GM23338 (cell line): Measurements from ENCODE around the gene BRDT. TPM values are rescaled to one million over a fixed set of nuclear protein-coding genes. Genes with fewer than 3 reads are reported as not detected.

Source experiments
- ATAC-seq: fragments of 200-7000 bp; cut with Tn5 transposase; 3 replicates; pipeline ENCODE4 v1.9.1; 2020
- DNase-seq: peaks from one replicate; pipeline ENCODE4 v3.0.0-alpha.2; 2015; ENCODE audit warnings: low spot score
- H2AFZ ChIP-seq: fragments of 200-600 bp; sonication (generic); 2 replicates; pipeline ENCODE4 v1.8.0; 2016; ENCODE audit warnings: antibody characterized with exemption, mild to moderate bottlenecking, moderate library complexity
- H3F3A ChIP-seq: fragments of 200-600 bp; sonication (generic); replicated peaks from 2 replicates; pipeline ENCODE4 v1.8.0; 2017; ENCODE audit warnings: antibody characterized with exemption, mixed run types, low read depth
- H3K27ac ChIP-seq: fragments of 200-600 bp; sonication (generic); 2 replicates; pipeline ENCODE4 v1.6.1; 2016; ENCODE audit warnings: low read depth
- H3K27me3 ChIP-seq: fragments of 200-600 bp; sonication (generic); 2 replicates; pipeline ENCODE4 v1.8.0; 2016; ENCODE audit warnings: mild to moderate bottlenecking, mixed run types, moderate library complexity; ENCODE audit not compliant: insufficient read depth
- H3K36me3 ChIP-seq: fragments of 200-600 bp; sonication (generic); 2 replicates; pipeline ENCODE4 v1.8.0; 2016; ENCODE audit warnings: mild to moderate bottlenecking; ENCODE audit not compliant: insufficient read depth
- H3K4me1 ChIP-seq: fragments of 200-600 bp; sonication (generic); 2 replicates; pipeline ENCODE4 v1.8.0; 2016; ENCODE audit warnings: mild to moderate bottlenecking, moderate library complexity; ENCODE audit not compliant: insufficient read depth
- H3K4me2 ChIP-seq: fragments of 200-600 bp; sonication (generic); 2 replicates; pipeline ENCODE4 v1.7.1; 2017; ENCODE audit warnings: mixed run types
- H3K4me3 ChIP-seq: fragments of 200-600 bp; sonication (generic); 2 replicates; pipeline ENCODE4 v1.6.1; 2016; ENCODE audit warnings: mixed run types
- H3K79me2 ChIP-seq: fragments of 200-600 bp; sonication (generic); replicated peaks from 2 replicates; pipeline ENCODE4 v1.8.0; 2017; ENCODE audit warnings: mild to moderate bottlenecking; ENCODE audit not compliant: insufficient read depth
- H3K9me2 ChIP-seq: fragments of 200-600 bp; sonication (generic); 2 replicates; pipeline ENCODE4 v1.8.0; 2017; ENCODE audit not compliant: insufficient read depth
- H4K20me1 ChIP-seq: fragments of 200-600 bp; sonication (generic); replicated peaks from 2 replicates; pipeline ENCODE4 v1.8.0; 2017; ENCODE audit warnings: mild to moderate bottlenecking; ENCODE audit not compliant: insufficient read depth
- H3K27ac Mint-ChIP-seq: 2 replicates; pipeline ENCODE4 v1.8.0; 2020; ENCODE audit warnings: inconsistent platforms, mild to moderate bottlenecking, moderate library complexity, mixed read lengths
- H3K27me3 Mint-ChIP-seq: 3 replicates; pipeline ENCODE4 v1.8.0; 2022; ENCODE audit warnings: low read depth, mild to moderate bottlenecking, moderate library complexity, mixed read lengths, inconsistent platforms; ENCODE audit not compliant: insufficient read depth, poor library complexity
- H3K36me3 Mint-ChIP-seq: 3 replicates; pipeline ENCODE4 v1.8.0; 2021; ENCODE audit warnings: low read depth, mild to moderate bottlenecking, inconsistent platforms, moderate library complexity, mixed read lengths
- H3K4me1 Mint-ChIP-seq: 3 replicates; pipeline ENCODE4 v1.8.0; 2020; ENCODE audit warnings: mild to moderate bottlenecking, inconsistent platforms, mixed read lengths
- H3K4me3 Mint-ChIP-seq: 3 replicates; pipeline ENCODE4 v1.8.0; 2021; ENCODE audit warnings: moderate library complexity, mild to moderate bottlenecking, inconsistent platforms, mixed read lengths
- H3K9me3 Mint-ChIP-seq: 3 replicates; pipeline ENCODE4 v1.8.0; 2020; ENCODE audit warnings: moderate library complexity, mild to moderate bottlenecking, inconsistent platforms, mixed read lengths
- CREB1 ChIP-seq: fragments of 250-450 bp; sonication (Bioruptor Pico); IDR thresholded peaks from 2 replicates; pipeline ENCODE4 v1.5.0; 2020; ENCODE audit warnings: low read depth, mild to moderate bottlenecking, moderate library complexity
- EZH2 ChIP-seq: fragments of 200-600 bp; sonication (generic); IDR thresholded peaks from one replicate; pipeline ENCODE4 v1.8.0; 2017; ENCODE audit warnings: antibody characterized with exemption, mild to moderate bottlenecking, low read depth; ENCODE audit not compliant: unreplicated experiment
- EZH2phosphoT487 ChIP-seq: fragments of 200-600 bp; sonication (generic); IDR thresholded peaks from one replicate; pipeline ENCODE4 v1.8.1; 2018; ENCODE audit warnings: antibody characterized with exemption; ENCODE audit not compliant: unreplicated experiment
- NANOG ChIP-seq: IDR thresholded peaks from 2 replicates; pipeline ENCODE4 v1.6.1; 2016; ENCODE audit warnings: antibody characterized with exemption, borderline replicate concordance
- POLR2AphosphoS5 ChIP-seq: IDR thresholded peaks from 2 replicates; pipeline ENCODE4 v1.6.1; 2016; ENCODE audit warnings: antibody characterized with exemption, low read depth
- STAT1 ChIP-seq: IDR thresholded peaks from one replicate; pipeline ENCODE4 v1.6.1; 2016; ENCODE audit warnings: antibody characterized with exemption; ENCODE audit not compliant: unreplicated experiment
- ZNF114 ChIP-seq: fragments of 250-450 bp; sonication (Bioruptor Pico); IDR thresholded peaks from 2 replicates; pipeline ENCODE4 v1.5.0; 2020; ENCODE audit warnings: mild to moderate bottlenecking, moderate library complexity
- ZNF331 ChIP-seq: fragments of 250-450 bp; sonication (Bioruptor Pico); IDR thresholded peaks from 2 replicates; pipeline ENCODE4 v1.5.0; 2020; ENCODE audit warnings: low read depth, mild to moderate bottlenecking, moderate library complexity
- polyA plus RNA-seq: library from polyadenylated mRNA; unstranded; fragments of >200 nt; fragmentation: Nextera tagmentation; extraction: Ambion mirVana; gene quantifications from 2 replicates; pipeline ENCODE4 v1.2.1, GENCODE V29; 2016
- total RNA-seq: library from RNA; depleted of rRNA; stranded (reverse); fragments of >200 nt; shearing (Covaris generic); gene quantifications from 2 replicates; pipeline ENCODE4 v1.2.3, GENCODE V29; 2014
- TF ChIP-seq, protein P1 (sequence below): IDR thresholded peaks from one replicate; pipeline ENCODE4 v1.6.1; 2018; ENCODE audit warnings: antibody characterized with exemption; ENCODE audit not compliant: unreplicated experiment
- TF ChIP-seq, protein P2 (sequence below): fragments of 250-450 bp; sonication (Bioruptor Pico); IDR thresholded peaks from 2 replicates; pipeline ENCODE4 v1.5.0; 2020; ENCODE audit warnings: mild to moderate bottlenecking, moderate library complexity
- TF ChIP-seq, protein P3 (sequence below): IDR thresholded peaks from 2 replicates; pipeline ENCODE4 v1.6.1; 2016; ENCODE audit warnings: antibody characterized with exemption

BRDT gene
- total and polyA plus RNA-seq, 2 experiments from 2014 or later, result 0.58 to 0.80 TPM

DNA sequence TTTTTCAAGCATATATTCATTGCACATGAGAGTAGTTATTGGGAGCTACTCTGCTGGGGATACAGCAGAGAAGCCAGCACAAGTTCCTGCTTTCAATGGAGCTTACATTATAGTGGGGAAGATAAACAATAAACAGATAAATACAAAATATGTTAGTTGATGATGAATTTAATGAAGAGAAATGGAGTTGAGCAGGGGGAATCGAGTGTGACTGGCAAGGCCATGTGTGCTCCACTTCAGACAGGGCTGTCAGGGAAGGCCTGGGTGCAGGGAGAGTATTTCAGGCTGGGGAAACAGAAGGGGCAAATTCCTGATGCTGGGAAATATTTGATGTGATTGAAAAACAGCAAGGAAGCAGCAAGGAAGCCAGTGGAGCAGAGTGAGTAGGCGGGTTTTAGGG lies 21.2 kb upstream of the BRDT start (continued):
- TF ChIP-seq, protein P1, sequence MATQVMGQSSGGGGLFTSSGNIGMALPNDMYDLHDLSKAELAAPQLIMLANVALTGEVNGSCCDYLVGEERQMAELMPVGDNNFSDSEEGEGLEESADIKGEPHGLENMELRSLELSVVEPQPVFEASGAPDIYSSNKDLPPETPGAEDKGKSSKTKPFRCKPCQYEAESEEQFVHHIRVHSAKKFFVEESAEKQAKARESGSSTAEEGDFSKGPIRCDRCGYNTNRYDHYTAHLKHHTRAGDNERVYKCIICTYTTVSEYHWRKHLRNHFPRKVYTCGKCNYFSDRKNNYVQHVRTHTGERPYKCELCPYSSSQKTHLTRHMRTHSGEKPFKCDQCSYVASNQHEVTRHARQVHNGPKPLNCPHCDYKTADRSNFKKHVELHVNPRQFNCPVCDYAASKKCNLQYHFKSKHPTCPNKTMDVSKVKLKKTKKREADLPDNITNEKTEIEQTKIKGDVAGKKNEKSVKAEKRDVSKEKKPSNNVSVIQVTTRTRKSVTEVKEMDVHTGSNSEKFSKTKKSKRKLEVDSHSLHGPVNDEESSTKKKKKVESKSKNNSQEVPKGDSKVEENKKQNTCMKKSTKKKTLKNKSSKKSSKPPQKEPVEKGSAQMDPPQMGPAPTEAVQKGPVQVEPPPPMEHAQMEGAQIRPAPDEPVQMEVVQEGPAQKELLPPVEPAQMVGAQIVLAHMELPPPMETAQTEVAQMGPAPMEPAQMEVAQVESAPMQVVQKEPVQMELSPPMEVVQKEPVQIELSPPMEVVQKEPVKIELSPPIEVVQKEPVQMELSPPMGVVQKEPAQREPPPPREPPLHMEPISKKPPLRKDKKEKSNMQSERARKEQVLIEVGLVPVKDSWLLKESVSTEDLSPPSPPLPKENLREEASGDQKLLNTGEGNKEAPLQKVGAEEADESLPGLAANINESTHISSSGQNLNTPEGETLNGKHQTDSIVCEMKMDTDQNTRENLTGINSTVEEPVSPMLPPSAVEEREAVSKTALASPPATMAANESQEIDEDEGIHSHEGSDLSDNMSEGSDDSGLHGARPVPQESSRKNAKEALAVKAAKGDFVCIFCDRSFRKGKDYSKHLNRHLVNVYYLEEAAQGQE, result no peak
- no peak for TF ChIP-seq NANOG

DNA sequence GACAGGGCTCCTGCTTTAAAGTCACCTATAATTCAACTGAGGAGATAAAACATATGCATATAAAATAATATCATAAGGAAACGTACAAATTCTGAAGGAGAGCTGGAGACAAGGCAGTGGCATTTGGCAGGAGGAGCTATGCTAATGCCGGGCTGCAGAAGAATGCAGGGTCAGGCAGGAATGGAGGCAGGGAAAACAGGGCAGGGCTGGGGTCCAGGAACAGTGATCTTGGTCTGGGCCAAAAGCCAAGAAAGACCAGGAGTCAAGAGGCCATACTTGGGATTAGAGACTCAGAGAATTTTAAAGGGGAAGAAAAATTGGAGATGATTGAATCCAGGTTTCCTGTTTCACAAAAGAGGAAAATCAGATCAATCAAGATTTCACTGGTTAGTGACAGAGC lies 20.0 kb upstream of the BRDT start:
- Mint-ChIP-seq H3K36me3 (no peaks in the 10 kb centered on the region; the same call in 2 of the 3 replicates), H3K27ac (peak overlapping the region; percentile 82), H3K9me3 (no peaks in the 10 kb centered on the region), H3K4me3 (no peak overlapping the region), H3K27me3 (no peaks in the 10 kb centered on the region), H3K4me1 (peaks cover 7% of the 10 kb centered on the region)
- Histone ChIP-seq H3K79me2 (no peaks in the 10 kb centered on the region), H3K27ac (no peak overlapping the region), H4K20me1 (no peaks in the 10 kb centered on the region), H3F3A (no peaks in the 10 kb centered on the region), H2AFZ (peak overlapping the region; percentile 4; the same call in 1 of the 2 replicates), H3K4me3 (no peak overlapping the region), H3K9me2 (0 out of 2 replicates have a peak, but pooled peaks cover 3% of the 10 kb centered on the region), H3K4me2 (no peak overlapping the region), H3K4me1 (no peaks in the 10 kb centered on the region), H3K27me3 (no peaks in the 10 kb centered on the region), H3K36me3 (no peaks in the 10 kb centered on the region)
- DNase-seq (peak; percentile 60), ATAC-seq (peak; percentile 94)
- TF ChIP-seq ZNF114 (no peak), NANOG (no peak), POLR2AphosphoS5 (no peak), CREB1 (CRISPR knock-in tag) (no peak), ZNF331 (no peak), EZH2phosphoT487 (no peak), EZH2 (no peak), STAT1 (no peak)
- TF ChIP-seq, protein P1, result no peak
- TF ChIP-seq, protein P2, sequence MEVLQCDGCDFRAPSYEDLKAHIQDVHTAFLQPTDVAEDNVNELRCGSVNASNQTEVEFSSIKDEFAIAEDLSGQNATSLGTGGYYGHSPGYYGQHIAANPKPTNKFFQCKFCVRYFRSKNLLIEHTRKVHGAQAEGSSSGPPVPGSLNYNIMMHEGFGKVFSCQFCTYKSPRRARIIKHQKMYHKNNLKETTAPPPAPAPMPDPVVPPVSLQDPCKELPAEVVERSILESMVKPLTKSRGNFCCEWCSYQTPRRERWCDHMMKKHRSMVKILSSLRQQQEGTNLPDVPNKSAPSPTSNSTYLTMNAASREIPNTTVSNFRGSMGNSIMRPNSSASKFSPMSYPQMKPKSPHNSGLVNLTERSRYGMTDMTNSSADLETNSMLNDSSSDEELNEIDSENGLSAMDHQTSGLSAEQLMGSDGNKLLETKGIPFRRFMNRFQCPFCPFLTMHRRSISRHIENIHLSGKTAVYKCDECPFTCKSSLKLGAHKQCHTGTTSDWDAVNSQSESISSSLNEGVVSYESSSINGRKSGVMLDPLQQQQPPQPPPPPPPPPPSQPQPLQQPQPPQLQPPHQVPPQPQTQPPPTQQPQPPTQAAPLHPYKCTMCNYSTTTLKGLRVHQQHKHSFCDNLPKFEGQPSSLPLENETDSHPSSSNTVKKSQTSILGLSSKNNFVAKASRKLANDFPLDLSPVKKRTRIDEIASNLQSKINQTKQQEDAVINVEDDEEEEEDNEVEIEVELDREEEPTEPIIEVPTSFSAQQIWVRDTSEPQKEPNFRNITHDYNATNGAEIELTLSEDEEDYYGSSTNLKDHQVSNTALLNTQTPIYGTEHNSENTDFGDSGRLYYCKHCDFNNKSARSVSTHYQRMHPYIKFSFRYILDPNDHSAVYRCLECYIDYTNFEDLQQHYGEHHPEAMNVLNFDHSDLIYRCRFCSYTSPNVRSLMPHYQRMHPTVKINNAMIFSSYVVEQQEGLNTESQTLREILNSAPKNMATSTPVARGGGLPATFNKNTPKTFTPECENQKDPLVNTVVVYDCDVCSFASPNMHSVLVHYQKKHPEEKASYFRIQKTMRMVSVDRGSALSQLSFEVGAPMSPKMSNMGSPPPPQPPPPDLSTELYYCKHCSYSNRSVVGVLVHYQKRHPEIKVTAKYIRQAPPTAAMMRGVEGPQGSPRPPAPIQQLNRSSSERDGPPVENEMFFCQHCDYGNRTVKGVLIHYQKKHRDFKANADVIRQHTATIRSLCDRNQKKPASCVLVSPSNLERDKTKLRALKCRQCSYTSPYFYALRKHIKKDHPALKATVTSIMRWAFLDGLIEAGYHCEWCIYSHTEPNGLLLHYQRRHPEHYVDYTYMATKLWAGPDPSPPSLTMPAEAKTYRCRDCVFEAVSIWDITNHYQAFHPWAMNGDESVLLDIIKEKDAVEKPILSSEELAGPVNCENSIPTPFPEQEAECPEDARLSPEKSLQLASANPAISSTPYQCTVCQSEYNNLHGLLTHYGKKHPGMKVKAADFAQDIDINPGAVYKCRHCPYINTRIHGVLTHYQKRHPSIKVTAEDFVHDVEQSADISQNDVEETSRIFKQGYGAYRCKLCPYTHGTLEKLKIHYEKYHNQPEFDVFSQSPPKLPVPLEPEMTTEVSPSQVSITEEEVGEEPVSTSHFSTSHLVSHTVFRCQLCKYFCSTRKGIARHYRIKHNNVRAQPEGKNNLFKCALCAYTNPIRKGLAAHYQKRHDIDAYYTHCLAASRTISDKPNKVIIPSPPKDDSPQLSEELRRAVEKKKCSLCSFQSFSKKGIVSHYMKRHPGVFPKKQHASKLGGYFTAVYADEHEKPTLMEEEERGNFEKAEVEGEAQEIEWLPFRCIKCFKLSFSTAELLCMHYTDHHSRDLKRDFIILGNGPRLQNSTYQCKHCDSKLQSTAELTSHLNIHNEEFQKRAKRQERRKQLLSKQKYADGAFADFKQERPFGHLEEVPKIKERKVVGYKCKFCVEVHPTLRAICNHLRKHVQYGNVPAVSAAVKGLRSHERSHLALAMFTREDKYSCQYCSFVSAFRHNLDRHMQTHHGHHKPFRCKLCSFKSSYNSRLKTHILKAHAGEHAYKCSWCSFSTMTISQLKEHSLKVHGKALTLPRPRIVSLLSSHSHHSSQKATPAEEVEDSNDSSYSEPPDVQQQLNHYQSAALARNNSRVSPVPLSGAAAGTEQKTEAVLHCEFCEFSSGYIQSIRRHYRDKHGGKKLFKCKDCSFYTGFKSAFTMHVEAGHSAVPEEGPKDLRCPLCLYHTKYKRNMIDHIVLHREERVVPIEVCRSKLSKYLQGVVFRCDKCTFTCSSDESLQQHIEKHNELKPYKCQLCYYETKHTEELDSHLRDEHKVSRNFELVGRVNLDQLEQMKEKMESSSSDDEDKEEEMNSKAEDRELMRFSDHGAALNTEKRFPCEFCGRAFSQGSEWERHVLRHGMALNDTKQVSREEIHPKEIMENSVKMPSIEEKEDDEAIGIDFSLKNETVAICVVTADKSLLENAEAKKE (CRISPR knock-in tag), result no peak
- TF ChIP-seq, protein P3, sequence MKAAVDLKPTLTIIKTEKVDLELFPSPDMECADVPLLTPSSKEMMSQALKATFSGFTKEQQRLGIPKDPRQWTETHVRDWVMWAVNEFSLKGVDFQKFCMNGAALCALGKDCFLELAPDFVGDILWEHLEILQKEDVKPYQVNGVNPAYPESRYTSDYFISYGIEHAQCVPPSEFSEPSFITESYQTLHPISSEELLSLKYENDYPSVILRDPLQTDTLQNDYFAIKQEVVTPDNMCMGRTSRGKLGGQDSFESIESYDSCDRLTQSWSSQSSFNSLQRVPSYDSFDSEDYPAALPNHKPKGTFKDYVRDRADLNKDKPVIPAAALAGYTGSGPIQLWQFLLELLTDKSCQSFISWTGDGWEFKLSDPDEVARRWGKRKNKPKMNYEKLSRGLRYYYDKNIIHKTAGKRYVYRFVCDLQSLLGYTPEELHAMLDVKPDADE, result no peak
